AG08396 (cell line): ENCODE data around the gene VTI1A.
"Not testable (repeated sequence)": the region's sequence is repeated elsewhere in the genome, so short reads cannot be mapped to it uniquely, and the experiment has no call there.

Experiments
- DNase-seq: peaks from one replicate; pipeline ENCODE4 v3.0.0; 2012; ENCODE audit warnings: low spot score, mixed read lengths

The VTI1A gene

DNA sequence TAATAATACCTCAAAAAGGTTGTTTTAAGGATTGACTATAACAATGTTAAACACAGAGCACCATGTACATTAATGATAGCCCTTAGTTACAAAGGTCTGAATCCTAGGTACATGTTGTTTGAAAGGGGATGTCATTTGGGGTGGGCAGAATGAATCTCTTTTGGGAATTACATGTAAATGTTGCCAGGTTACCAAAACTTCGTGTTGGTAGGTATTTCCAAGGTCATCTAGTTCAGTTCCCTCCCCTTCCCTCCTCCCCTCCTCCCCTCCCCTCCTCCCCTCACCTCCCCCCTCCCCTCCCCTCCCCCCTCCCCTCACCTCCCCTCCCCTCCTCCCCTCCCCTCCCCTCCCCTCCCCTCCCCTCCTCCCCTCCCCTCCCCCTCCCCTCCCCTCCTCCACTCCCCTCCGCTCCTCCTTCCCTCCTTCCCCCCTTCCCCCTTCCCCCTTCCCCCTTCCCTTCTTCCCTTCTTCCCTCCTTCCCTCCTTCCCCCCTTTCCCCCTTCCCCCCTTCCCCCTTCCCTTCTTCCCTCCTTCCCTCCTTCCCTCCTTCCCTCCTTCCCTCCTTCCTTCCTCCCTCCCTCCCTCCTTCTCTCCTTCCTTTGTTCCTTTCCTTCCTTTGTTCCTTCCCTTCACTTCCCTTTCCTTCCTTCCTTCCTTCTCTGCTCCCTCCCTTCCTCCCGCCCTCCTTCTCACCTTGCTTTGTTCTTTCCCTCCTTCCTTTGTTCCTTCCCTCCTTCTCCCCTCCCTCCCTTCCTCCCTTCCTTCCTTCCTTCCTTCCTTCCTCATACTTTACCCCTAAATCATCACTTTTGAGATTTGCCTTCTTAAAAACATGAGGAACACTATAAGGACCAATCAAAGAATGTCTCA is 8.1 kb downstream of the VTI1A start:
- no peak for DNase-seq

DNA sequence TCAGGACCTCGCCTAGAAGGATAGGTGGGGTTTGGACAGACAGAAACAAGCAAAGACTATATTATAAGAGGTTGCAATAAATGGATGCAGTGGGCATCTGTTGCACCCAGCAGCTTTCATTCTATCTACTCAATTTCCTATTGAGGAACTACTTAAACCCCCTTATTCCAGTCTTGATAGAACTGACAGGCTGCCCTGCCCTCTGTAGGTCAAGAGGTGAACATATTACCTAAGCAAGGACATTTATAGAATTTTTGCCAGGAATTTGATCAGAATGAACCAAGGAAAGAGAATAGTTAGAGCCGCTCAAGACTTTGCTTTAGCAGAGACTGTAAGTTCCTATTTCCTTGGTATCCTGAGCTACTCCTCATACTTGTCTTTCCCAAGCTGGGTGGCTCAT is 9.5 kb downstream of the VTI1A start:
- DNase-seq: no peak

DNA sequence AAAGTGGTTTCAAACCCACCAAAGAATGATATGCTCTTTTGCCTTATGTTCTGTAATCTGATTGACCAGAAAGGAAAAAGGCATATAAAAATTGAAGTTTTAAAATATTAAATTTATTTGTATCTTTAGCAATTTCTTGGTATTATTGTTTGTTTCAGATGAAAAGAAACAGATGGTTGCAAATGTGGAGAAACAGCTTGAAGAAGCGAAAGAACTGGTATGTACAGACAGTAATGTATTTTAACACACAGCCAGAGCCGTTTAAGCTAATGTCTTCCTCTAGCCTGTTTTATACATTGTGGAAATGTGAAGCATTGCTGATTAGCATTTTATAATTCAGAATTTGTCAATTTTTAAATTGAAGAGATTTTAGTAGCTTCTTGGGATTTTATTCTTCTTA is 13.4 kb downstream of the VTI1A start:
- no peak for DNase-seq

DNA sequence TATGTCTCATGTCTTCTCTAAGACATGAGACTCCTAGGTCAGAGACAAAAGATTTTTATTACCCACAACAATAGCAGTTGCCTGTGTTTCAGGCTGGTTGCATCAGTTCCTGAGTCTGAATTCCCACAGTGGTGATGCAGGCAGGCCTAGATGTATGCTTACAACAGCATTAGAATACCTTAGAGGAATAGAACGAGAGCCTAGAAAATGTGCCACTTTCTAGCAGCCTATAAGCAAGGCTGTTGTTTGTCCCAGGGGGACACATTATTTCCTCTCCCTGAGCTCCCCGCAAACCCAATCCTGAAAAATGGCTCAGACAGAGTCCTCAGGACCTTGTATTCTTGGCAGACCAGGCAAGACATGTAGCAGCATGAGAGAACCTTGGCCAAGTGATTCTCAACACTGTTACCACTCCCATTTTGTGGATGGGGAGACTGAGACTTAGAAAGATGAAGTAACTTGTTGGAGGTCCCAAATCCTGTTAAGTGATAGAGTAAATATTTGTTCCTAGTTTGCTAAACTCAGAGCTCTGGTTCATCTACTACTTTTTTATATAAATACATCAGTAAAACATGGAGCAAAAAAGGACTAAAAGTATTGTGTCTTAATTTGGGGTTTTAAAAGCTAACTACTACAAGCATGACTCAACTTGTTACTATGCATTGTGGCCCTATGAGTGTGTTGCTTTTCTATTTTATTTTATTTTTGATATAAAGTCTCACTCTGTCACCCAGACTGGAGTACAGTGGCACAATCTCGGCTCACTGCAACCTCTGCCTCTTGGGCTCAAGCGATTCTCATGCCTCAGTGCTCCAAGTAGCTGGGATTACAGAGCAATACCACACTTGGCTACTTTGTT is 14.2 kb downstream of the VTI1A start:
- DNase-seq: peak; percentile 27

DNA sequence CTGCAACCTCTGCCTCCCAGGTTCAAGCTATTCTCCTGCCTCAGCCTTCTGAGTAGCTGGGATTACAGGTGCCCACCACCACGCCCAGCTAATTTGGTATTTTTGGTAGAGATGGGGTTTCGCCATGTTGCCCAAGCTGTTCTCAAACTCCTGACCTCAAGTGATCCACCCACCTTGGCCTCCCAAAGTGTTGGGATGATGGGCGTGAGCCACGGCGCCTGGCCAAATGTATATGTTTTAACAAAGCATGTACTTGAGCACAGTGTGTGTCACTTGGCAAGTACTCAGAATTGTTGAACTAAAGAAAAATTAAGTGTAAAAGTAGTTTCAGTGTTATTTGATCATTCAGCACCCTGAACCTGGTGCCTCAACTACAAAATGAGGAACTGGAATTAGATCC is 17.1 kb downstream of the VTI1A start:
- DNase-seq: not testable (repeated sequence)

DNA sequence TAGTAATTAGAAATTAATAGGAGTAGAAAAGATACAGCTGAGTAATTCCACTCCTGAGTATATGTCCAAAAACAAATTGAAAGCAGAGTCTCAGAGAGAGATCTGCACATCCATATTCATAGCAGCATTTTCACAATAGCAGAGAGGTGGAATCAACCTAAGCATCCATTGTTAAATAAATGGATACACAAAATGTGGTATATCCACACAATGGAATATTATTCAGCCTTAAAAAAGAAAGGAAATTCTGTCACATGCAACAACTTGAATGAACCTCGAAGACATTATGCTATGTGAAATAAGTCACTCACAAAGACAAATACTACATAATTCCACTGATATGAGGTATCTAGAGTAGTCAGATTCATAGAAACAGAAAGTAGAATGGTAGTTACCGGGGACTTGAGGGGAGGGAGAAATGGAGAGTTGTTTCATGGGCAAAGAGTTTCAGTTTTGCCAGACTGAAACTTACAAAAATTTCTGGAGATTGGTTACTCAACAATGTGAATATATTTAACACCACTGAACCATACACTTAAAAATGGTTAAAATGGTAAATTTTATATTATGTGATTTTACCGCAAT is 18.4 kb downstream of the VTI1A start:
- DNase-seq: no peak

DNA sequence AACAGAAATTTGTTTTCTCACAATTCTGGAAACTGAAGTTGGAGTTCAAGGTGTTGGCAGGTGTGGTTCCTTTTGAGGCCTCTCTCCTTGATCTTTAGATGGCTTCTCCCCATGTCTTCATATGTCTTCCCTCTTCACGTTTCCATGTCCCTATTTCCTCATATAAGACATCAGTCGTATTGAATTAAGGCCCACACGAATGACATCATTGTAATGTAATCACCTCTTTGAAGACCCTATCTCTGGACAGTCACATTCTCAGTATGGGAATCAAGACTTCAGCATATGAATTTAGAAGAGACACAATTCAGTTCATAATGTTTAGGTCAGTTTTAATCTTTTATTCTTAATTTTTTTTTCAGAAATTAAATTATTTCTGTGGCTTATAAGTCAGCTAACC is 19.8 kb downstream of the VTI1A start:
- DNase-seq: no peak

DNA sequence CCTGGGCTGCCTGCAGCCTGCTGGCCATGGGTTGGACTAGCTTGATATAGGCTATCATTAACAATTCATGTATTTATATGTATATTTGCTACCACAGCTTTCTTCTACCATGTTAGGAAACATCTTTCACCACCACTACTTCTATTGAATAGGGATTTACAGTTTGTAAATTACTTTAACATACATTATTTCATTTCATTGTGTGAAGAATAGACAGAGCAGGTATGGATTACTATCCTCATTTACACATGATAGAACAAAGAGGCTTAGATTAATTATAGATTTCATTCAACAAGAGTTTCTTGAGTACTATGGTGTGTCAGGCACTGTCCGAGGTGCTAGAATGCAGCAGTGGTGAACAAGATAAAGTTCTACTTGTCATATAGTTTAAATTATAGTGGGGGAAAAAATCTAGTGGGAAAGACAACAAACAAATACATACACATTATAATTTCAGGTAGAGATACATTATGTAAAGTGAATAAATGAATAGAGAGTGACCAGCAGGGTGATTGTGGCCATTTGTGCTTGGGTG is 20.6 kb downstream of the VTI1A start:
- DNase-seq: no peak

DNA sequence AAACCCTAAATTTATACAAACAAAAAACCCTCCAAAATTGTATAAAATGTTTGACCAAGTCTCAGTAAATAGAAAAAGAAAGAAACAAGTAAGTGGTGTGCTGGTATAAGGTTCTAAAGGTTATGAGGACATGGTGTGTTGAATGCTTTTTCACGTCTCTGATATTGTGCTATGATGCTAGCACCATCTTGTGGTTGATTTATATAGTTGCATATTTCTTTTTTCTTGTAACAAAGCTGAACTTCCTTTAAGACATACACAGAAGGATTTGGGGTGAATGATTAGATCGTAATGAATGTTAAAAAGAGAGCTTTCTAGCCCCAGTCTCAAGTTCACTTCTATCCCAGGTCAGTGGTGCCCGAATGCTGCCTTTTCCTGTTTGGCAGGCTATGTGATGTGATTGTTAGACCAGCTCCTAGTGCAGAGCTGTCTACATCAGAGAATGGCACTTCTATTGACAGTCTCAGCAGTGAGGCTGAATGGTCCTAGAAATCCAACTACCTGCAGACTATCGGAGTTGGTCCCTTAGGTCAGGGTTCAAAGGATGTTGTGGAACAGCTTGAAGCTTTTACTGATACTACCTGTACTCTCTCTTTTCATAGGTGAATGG is 25.0 kb downstream of the VTI1A start:
- peak; percentile 38 for DNase-seq

DNA sequence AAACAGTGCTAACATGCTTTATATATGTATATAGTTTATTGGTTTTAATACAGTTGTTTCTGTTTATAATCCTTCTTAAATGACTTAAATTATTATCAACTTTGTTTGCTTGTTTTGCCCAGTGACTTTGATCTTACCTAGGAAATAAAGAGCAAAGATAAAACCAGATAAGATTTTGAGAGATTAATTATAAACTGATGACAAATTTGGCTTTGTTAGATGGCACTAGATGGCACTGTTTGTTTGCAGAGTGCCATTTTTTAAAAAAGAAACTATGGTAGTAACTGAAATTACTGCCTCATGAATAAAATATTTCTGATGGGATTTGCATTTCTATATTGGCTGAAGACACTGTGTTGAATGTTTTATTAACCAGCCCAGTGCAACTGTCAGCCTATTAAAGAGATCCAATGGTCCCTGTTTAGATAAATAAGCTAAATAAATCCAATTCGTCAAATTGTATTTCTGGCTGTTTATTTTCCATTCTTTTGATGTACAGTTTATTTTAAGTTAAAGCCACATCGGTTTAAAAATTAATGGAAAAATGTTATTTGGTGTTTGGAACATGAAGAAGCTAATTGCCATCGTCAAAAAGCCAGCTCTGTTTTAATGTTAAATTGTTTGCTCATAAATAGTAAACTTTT is 28.7 kb downstream of the VTI1A start:
- DNase-seq: no peak

DNA sequence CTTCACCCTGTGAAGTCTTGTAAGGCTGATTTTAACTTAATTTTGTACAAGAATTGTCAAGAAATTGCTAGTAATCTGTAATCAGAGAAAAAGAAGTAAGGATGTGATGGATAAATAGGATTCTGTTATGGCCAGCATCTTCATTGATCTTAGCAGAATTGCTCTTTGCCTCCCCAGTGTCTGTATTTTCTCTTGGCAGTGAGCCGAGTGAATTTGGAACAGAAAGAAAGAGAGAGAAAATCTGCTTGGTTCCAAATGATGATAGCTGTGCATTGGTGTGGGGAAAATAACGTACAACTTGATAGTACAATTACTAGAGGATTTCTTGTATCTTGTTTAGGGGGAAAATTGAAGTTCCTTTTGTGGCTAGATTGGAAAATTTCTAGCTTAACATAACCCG is 34.6 kb downstream of the VTI1A start:
- no peak for DNase-seq

DNA sequence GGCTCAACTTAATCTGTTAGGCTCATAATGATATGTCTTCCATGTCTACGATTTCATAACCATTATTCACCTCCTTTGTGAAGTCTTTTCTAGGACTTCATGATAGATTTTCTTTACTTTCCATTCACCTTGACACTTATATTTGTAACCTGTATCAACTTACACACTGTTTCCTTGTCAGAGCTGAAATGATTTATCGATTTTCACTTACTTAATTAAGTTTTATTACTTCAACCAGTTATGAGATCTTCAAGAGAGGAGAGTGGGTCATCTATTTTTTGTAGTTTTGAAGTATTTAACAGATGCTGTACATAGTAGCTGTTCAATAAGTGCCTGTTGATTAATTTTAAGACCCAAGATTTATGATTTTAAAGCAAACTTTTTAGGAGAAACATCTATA is 37.4 kb downstream of the VTI1A start:
- DNase-seq: no peak

DNA sequence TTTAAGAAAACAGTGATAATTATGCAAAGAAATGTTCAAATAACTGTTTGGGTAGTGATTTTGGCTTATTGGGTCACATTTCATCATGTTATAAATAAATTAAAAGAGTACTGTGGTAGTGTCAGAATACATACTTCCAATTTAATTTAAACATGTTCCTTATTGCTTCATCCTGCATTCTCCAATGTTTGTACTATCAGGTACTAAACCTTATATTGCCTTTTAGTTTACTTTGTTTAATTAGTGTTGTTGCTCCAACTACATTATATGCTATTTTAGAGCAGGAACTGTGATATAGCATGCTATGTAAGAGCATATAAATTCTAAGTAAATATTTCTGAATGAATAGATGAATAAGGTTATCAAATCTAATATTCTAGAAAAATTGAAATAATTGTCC is 40.9 kb downstream of the VTI1A start:
- no peak for DNase-seq

DNA sequence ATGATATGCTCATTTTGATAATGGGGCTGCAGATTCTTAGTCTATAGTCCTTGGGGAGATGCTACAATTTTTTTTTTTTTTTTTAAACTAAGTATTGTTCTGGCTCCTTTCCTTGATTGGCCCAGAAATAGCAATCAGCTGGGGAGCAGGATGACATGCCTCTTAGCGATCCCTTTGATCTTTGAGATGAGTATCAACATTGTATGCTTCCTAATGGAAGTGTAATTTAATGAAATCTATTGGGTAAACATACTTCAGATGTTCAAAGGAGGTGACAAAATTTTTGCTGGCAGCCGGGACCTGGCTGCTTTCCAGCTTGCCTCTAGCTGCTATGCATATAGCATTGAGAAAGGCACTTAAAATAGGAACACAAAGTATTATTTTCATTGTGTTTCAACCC is 43.5 kb downstream of the VTI1A start:
- DNase-seq: no peak

DNA sequence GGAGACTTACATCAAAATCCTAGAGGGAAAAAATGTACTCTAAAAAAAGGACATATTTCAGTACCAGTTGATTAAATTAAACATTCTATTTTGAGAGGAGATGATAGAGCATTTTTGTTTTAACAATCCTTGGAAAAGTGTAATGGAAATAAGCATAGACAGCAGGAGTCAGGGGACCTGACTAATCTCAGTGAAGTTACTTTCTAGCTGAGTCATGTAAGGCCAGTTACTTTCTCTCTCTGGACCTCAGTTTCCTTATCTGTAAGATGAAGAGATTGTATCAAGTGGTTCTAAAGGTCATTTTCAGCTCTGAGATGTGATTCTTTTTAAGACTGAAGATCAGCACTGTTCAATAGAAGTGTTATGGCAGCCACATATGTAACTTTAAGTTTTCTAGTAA is 44.1 kb downstream of the VTI1A start:
- peak; percentile 7 for DNase-seq

DNA sequence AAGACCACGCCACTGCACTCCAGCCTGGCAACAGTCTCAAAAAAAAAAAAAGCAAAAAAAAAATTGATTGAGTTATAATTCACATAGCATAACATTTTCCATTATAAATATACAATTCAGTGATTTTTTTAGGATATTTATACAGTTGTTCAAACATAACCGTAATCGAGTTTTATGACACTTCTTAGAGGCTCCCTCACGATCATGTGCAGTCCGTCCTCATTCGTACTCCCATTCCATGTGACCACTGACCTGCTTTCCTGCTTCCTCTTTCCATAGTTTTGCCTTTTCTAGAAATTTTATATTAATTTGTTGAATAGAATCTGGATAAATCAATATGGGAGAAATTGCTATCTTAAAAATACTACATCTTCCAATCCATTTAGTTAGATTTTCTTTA is 45.7 kb downstream of the VTI1A start:
- DNase-seq: no peak

DNA sequence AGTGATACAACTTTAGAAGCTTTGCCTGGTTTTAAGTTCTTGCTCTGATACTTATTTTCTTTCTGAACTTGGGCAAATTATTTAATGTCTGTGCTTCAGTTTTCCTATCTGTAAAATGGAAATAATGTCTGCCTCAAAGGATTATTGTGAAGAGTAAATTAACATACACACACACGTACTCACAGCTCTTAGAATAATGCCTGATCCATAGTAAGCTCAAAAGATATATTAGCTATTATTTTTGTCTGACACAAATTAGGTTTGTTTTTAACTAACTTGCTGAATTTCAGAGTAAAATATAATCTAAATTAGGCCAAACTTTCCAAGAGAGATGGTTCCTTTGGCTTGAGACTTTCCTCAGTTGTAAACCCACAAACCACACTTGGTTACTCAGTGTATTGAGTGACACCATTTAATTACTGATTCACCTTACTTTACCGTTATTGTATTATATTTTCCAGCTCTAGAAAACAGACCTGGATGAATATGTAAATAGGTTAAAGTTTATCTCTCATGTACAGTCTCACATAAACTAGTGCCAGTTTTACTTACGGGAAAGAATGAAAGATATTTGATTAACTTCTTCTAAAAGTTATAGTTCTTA is 50.4 kb downstream of the VTI1A start:
- DNase-seq: no peak

DNA sequence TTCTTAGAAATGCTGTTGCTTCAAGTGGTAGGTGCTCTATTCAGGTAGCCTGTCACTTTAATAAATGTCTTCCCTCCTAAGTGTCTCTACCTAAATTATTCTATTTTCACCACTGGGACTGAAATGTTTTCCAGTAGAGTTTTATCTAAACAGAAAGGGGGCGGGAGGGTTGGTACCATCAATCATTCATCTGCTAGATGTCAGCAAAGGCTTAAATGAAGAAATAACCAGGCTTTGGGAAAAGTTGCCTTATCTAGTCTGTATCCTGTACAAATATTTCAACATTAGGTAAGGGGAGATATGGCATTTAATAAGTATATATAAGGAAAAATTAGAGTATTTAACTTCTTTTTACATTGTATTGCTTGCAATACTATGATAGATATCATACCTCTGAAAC is 51.8 kb downstream of the VTI1A start:
- DNase-seq: no peak

DNA sequence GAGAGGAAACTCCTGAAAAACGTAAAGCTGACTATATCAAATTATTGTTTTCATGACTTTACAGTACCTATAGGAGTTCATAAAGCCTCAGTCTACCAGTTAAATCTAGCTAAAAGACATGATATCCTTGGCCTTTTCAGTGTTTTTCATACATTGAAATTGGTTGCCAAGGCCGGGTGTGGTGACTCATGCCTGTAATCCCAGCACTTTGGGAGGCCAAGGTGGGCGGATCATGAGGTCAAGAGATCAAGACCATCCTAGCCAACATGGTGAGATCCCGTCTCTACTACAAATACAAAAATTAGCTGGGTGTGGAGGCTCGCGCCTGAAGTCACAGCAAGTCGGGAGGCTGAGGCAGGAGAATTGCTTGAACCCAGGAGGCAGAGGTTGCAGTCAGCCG is 53.0 kb downstream of the VTI1A start:
- not testable (repeated sequence) for DNase-seq

DNA sequence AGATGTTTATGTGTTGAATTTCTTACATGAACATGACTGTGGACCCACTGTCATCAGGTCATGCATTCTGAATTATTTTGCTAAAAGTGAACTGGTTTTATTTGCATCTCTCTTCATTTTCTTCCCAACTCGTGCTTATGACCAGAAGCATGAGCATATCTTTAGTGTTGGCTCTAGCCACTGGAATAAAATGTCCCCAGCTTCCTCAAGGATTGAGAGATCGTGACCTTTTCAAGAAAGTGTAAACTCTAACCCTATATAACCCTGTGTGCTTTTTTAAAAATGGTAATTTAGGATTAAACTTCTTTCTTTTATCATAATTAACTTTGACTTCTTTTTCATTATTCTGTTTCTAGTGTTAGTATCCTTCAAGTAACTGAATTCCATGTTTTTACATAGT is 55.5 kb downstream of the VTI1A start:
- no peak for DNase-seq

DNA sequence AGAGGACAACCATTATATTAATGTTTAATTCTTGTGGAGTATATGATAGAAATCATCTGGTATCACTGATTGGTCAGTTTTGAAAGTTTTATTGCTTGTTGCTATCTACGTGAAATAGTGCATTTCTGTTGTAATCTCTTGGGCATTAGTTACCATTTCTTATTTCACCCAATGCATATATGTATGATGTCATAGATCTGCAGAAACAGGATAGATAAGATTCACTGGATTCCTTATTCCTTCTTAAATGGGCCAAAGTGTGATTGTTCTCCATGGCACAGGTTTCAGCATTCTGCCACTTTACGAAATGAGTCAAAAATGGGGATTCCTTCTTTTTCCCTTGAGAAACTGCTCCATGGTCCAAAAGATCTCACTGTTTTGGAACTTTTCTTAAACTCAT is 56.6 kb downstream of the VTI1A start:
- no peak for DNase-seq
